ENCODE results near the gene CDK5. TPM values are rescaled to one million over a fixed set of nuclear protein-coding genes. Genes with fewer than 3 reads are reported as not detected.

The CDK5 gene
- total RNA-seq, 1 experiment from 2014 or later = 23.5 TPM

DNA sequence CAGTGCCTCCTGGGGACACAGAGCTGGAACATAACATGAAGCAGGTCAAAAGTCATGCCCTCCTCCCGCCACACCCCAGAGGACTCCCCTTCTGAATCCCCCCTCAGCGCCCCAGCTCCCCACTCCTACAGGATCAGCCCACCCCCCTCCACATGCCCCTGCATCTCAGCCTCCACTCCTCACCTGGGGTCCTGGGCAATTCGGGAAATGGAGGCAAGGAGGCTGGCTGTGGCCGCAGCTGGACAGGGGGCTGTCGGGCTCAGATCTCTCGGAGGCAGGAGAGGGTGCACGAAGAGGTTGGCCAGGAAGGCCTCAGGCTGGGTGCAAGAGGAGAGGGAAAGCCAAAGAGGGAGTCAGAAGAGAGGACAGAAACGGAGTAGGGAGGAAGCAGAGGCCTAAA, 41.2 kb downstream of the CDK5 start:
- intact Hi-C loops (cut with micrococcal nuclease; ENCODE audit: unreplicated experiment) = no loop called here
- TF ChIP-seq, protein P1, sequence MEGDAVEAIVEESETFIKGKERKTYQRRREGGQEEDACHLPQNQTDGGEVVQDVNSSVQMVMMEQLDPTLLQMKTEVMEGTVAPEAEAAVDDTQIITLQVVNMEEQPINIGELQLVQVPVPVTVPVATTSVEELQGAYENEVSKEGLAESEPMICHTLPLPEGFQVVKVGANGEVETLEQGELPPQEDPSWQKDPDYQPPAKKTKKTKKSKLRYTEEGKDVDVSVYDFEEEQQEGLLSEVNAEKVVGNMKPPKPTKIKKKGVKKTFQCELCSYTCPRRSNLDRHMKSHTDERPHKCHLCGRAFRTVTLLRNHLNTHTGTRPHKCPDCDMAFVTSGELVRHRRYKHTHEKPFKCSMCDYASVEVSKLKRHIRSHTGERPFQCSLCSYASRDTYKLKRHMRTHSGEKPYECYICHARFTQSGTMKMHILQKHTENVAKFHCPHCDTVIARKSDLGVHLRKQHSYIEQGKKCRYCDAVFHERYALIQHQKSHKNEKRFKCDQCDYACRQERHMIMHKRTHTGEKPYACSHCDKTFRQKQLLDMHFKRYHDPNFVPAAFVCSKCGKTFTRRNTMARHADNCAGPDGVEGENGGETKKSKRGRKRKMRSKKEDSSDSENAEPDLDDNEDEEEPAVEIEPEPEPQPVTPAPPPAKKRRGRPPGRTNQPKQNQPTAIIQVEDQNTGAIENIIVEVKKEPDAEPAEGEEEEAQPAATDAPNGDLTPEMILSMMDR (IDR thresholded peaks at IDR 0.05; ENCODE audit: unreplicated experiment) = no peak
- DNase-seq = no peak
- Mint-ChIP-seq H3K4me1 (ENCODE audit: low read depth, unreplicated experiment) (peaks cover 26% of the 10 kb centered on the region), H3K4me3 (ENCODE audit: low read depth, unreplicated experiment) (no peak overlapping the region), H3K27ac (ENCODE audit: unreplicated experiment) (no peak overlapping the region), H3K27me3 (ENCODE audit: unreplicated experiment) (peaks cover 60% of the 10 kb centered on the region), H3K9me3 (ENCODE audit: low read depth, unreplicated experiment) (no peaks in the 10 kb centered on the region), H3K36me3 (ENCODE audit: insufficient read depth, unreplicated experiment) (peaks cover 5% of the 10 kb centered on the region)
- CTCF ChIA-PET = interaction anchor here (0.9 kb wide), 1 partner anchor 54 kb away, joined by 3 read pairs; no protein-coding TSS in a partner anchor
- no TSS peak for BruUV-seq (replicated peaks)

DNA sequence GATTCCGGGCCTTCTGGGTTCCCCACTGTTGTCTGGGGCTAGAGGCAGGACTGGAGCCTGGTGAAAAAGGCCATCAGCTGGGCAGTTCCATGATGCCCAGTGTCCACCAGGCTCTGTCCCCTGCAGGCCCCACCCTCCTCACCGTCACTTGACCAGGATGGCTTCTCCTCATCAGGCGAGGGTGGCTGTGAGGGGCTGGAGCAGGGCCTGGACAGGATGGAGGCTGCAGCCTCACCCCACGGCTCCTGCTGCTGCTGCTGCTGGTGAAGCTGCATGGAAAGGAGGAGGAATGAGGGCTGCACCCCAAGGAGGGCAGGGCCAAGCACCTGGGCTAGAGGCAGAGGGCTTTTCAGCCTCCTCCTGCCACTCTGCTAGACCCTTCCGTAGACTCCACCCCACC, 41.7 kb downstream of the CDK5 start:
- Mint-ChIP-seq H3K36me3 (ENCODE audit: insufficient read depth, unreplicated experiment) (peaks cover 5% of the 10 kb centered on the region), H3K9me3 (ENCODE audit: low read depth, unreplicated experiment) (no peaks in the 10 kb centered on the region), H3K27ac (ENCODE audit: unreplicated experiment) (no peak overlapping the region), H3K4me1 (ENCODE audit: low read depth, unreplicated experiment) (peaks cover 26% of the 10 kb centered on the region), H3K27me3 (ENCODE audit: unreplicated experiment) (peaks cover 54% of the 10 kb centered on the region), H3K4me3 (ENCODE audit: low read depth, unreplicated experiment) (no peak overlapping the region)
- TF ChIP-seq, protein P1 (IDR thresholded peaks at IDR 0.05; ENCODE audit: unreplicated experiment) = no peak
- intact Hi-C loops (cut with micrococcal nuclease; ENCODE audit: unreplicated experiment) = no loop called here
- CTCF ChIA-PET = no interaction called here
- DNase-seq = no peak
- BruUV-seq (replicated peaks) = no TSS peak

DNA sequence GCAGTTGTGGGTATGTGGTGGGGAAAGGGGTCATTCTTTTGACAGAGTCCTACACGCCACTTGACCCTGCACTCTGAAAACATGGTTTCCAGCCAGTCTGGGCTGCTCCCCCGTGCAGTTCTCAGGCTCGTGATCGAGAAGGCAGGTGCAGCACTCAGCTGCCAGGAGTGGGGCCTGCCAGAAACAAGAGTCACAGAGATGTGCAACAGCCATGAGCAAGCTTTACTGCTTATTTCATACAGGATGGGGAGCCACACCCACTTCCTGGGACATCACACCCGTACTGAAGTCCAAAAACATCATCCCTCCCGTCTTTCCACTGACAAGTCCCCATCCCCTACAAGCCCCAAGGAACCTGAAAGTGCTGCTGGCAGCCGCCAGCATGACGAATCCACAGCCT, 42.7 kb downstream of the CDK5 start:
- Mint-ChIP-seq H3K36me3 (ENCODE audit: insufficient read depth, unreplicated experiment) (peaks cover 5% of the 10 kb centered on the region), H3K4me3 (ENCODE audit: low read depth, unreplicated experiment) (no peak overlapping the region), H3K9me3 (ENCODE audit: low read depth, unreplicated experiment) (no peaks in the 10 kb centered on the region), H3K27me3 (ENCODE audit: unreplicated experiment) (peaks cover 44% of the 10 kb centered on the region), H3K4me1 (ENCODE audit: low read depth, unreplicated experiment) (peaks cover 26% of the 10 kb centered on the region), H3K27ac (ENCODE audit: unreplicated experiment) (no peak overlapping the region)
- intact Hi-C loops (cut with micrococcal nuclease; ENCODE audit: unreplicated experiment) = no loop called here
- TF ChIP-seq, protein P1 (IDR thresholded peaks at IDR 0.05; ENCODE audit: unreplicated experiment) = no peak
- no peak for DNase-seq
- BruUV-seq (replicated peaks) = no TSS peak
- CTCF ChIA-PET = interaction anchor here (0.5 kb wide), 1 partner anchor 124 kb away, joined by 4 read pairs; no protein-coding TSS in a partner anchor

DNA sequence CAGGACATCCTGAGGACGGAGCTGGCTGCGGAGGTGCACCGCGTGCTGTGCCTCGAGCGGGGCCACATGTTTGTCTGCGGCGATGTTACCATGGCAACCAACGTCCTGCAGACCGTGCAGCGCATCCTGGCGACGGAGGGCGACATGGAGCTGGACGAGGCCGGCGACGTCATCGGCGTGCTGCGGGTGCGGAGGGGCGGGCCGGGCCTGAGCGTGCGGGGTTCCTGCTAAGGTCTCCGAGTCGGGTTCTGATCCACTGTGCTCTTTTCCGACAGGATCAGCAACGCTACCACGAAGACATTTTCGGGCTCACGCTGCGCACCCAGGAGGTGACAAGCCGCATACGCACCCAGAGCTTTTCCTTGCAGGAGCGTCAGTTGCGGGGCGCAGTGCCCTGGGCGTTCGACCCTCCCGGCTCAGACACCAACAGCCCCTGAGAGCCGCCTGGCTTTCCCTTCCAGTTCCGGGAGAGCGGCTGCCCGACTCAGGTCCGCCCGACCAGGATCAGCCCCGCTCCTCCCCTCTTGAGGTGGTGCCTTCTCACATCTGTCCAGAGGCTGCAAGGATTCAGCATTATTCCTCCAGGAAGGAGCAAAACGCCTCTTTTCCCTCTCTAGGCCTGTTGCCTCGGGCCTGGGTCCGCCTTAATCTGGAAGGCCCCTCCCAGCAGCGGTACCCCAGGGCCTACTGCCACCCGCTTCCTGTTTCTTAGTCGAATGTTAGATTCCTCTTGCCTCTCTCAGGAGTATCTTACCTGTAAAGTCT, 43.8 kb downstream of the CDK5 start:
- H3K27me3 Mint-ChIP-seq (ENCODE audit: unreplicated experiment) = peaks cover 34% of the 10 kb centered on the region
- intact Hi-C loops (cut with micrococcal nuclease; ENCODE audit: unreplicated experiment) = no loop called here
- TF ChIP-seq, protein P1 (IDR thresholded peaks at IDR 0.05; ENCODE audit: unreplicated experiment) = no peak
- no peak overlapping the region for H3K4me3 Mint-ChIP-seq (ENCODE audit: low read depth, unreplicated experiment)
- no peak overlapping the region for H3K27ac Mint-ChIP-seq (ENCODE audit: unreplicated experiment)
- BruUV-seq (replicated peaks) = no TSS peak
- no peaks in the 10 kb centered on the region for H3K9me3 Mint-ChIP-seq (ENCODE audit: low read depth, unreplicated experiment)
- no peaks in the 10 kb centered on the region for H3K36me3 Mint-ChIP-seq (ENCODE audit: insufficient read depth, unreplicated experiment)
- H3K4me1 Mint-ChIP-seq (ENCODE audit: low read depth, unreplicated experiment) = peaks cover 26% of the 10 kb centered on the region
- no peak for DNase-seq
- CTCF ChIA-PET = no interaction called here

Data from Calu3 (cell line).